ENCODE data around the gene ADAP1. TPM values are rescaled to one million over a fixed set of nuclear protein-coding genes. Genes with fewer than 3 reads are reported as not detected.

Gene ADAP1
- total and polyA plus RNA-seq, 2 of the 13 experiments (the other 11 are each of a cell fraction or from before 2014, with no cell fraction given), result 10.5 to 24.6 TPM

GRCh38 chr7:953547-954327 is 743 bp downstream of the ADAP1 start (continued):
- TF ChIP-seq ZNF503 (CRISPR knock-in tag; IDR thresholded peaks at IDR 0.05) (no peak), SRSF1 (optimal IDR thresholded peaks at IDR 0.05; ENCODE audit: low read depth, low read length) (no peak), ZNF782 (CRISPR knock-in tag; IDR thresholded peaks at IDR 0.05; ENCODE audit: borderline replicate concordance) (no peak), ZIK1 (CRISPR knock-in tag; IDR thresholded peaks at IDR 0.05; ENCODE audit: borderline replicate concordance, low read depth) (no peak), ZNF580 (CRISPR knock-in tag; IDR thresholded peaks at IDR 0.05; ENCODE audit: borderline replicate concordance, low read depth) (no peak), PRDM15 (CRISPR knock-in tag; IDR thresholded peaks at IDR 0.05) (peak; percentile 81)
- TF ChIP-seq, protein P1, sequence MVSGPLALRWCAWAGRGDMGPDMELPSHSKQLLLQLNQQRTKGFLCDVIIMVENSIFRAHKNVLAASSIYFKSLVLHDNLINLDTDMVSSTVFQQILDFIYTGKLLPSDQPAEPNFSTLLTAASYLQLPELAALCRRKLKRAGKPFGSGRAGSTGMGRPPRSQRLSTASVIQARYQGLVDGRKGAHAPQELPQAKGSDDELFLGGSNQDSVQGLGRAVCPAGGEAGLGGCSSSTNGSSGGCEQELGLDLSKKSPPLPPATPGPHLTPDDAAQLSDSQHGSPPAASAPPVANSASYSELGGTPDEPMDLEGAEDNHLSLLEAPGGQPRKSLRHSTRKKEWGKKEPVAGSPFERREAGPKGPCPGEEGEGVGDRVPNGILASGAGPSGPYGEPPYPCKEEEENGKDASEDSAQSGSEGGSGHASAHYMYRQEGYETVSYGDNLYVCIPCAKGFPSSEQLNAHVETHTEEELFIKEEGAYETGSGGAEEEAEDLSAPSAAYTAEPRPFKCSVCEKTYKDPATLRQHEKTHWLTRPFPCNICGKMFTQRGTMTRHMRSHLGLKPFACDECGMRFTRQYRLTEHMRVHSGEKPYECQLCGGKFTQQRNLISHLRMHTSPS (CRISPR knock-in tag; IDR thresholded peaks at IDR 0.05; ENCODE audit: low read depth), result peak; percentile 59; the same call in 1 of the 2 replicates
- TF ChIP-seq, protein P2, sequence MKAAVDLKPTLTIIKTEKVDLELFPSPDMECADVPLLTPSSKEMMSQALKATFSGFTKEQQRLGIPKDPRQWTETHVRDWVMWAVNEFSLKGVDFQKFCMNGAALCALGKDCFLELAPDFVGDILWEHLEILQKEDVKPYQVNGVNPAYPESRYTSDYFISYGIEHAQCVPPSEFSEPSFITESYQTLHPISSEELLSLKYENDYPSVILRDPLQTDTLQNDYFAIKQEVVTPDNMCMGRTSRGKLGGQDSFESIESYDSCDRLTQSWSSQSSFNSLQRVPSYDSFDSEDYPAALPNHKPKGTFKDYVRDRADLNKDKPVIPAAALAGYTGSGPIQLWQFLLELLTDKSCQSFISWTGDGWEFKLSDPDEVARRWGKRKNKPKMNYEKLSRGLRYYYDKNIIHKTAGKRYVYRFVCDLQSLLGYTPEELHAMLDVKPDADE (CRISPR knock-in tag; IDR thresholded peaks at IDR 0.05), result no peak
- TF ChIP-seq, protein P3, sequence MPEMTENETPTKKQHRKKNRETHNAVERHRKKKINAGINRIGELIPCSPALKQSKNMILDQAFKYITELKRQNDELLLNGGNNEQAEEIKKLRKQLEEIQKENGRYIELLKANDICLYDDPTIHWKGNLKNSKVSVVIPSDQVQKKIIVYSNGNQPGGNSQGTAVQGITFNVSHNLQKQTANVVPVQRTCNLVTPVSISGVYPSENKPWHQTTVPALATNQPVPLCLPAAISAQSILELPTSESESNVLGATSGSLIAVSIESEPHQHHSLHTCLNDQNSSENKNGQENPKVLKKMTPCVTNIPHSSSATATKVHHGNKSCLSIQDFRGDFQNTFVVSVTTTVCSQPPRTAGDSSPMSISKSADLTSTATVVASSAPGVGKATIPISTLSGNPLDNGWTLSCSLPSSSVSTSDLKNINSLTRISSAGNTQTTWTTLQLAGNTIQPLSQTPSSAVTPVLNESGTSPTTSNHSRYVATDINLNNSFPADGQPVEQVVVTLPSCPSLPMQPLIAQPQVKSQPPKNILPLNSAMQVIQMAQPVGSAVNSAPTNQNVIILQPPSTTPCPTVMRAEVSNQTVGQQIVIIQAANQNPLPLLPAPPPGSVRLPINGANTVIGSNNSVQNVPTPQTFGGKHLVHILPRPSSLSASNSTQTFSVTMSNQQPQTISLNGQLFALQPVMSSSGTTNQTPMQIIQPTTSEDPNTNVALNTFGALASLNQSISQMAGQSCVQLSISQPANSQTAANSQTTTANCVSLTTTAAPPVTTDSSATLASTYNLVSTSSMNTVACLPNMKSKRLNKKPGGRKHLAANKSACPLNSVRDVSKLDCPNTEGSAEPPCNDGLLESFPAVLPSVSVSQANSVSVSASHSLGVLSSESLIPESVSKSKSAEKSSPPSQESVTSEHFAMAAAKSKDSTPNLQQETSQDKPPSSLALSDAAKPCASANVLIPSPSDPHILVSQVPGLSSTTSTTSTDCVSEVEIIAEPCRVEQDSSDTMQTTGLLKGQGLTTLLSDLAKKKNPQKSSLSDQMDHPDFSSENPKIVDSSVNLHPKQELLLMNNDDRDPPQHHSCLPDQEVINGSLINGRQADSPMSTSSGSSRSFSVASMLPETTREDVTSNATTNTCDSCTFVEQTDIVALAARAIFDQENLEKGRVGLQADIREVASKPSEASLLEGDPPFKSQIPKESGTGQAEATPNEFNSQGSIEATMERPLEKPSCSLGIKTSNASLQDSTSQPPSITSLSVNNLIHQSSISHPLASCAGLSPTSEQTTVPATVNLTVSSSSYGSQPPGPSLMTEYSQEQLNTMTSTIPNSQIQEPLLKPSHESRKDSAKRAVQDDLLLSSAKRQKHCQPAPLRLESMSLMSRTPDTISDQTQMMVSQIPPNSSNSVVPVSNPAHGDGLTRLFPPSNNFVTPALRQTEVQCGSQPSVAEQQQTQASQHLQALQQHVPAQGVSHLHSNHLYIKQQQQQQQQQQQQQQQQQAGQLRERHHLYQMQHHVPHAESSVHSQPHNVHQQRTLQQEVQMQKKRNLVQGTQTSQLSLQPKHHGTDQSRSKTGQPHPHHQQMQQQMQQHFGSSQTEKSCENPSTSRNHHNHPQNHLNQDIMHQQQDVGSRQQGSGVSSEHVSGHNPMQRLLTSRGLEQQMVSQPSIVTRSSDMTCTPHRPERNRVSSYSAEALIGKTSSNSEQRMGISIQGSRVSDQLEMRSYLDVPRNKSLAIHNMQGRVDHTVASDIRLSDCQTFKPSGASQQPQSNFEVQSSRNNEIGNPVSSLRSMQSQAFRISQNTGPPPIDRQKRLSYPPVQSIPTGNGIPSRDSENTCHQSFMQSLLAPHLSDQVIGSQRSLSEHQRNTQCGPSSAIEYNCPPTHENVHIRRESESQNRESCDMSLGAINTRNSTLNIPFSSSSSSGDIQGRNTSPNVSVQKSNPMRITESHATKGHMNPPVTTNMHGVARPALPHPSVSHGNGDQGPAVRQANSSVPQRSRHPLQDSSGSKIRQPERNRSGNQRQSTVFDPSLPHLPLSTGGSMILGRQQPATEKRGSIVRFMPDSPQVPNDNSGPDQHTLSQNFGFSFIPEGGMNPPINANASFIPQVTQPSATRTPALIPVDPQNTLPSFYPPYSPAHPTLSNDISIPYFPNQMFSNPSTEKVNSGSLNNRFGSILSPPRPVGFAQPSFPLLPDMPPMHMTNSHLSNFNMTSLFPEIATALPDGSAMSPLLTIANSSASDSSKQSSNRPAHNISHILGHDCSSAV (CRISPR knock-in tag; IDR thresholded peaks at IDR 0.05; ENCODE audit: borderline replicate concordance), result no peak
